Neural progenitor cell (in vitro differentiated cells): Measurements from ENCODE around the gene NAAA. TPM values are rescaled to one million over a fixed set of nuclear protein-coding genes. Genes with fewer than 3 reads are reported as not detected.

Experiments
- DNase-seq: peaks from one replicate; pipeline ENCODE4 v3.0.0-alpha.2; 2016; ENCODE audit warnings: low spot score
- H2AFZ ChIP-seq: fragments of 200-600 bp; sonication (generic); replicated peaks from 2 replicates; pipeline ENCODE4 v1.6.1; 2016; ENCODE audit warnings: antibody characterized with exemption
- H3F3A ChIP-seq: fragments of 200-600 bp; sonication (generic); 2 replicates; pipeline ENCODE4 v1.6.1; 2016; ENCODE audit warnings: antibody characterized with exemption, low read depth
- H3K27ac ChIP-seq: fragments of 200-600 bp; sonication (generic); 2 replicates; pipeline ENCODE4 v1.5.1; 2016; ENCODE audit warnings: mild to moderate bottlenecking
- H3K27me3 ChIP-seq: fragments of 200-600 bp; sonication (generic); 2 replicates; pipeline ENCODE4 v1.6.1; 2016; ENCODE audit warnings: mild to moderate bottlenecking, moderate library complexity
- H3K36me3 ChIP-seq: fragments of 200-600 bp; sonication (generic); 2 replicates; pipeline ENCODE4 v1.5.1; 2016
- H3K4me1 ChIP-seq: fragments of 200-600 bp; sonication (generic); 2 replicates; pipeline ENCODE4 v1.6.1; 2016; ENCODE audit warnings: mixed run types
- H3K4me2 ChIP-seq: fragments of 200-600 bp; sonication (generic); 2 replicates; pipeline ENCODE4 v1.6.1; 2016
- H3K4me3 ChIP-seq: fragments of 200-600 bp; sonication (generic); 2 replicates; pipeline ENCODE4 v1.5.1; 2016
- H3K79me2 ChIP-seq: fragments of 200-600 bp; sonication (generic); 2 replicates; pipeline ENCODE4 v1.6.1; 2016; ENCODE audit warnings: low read depth
- H3K9ac ChIP-seq: fragments of 200-600 bp; sonication (generic); 2 replicates; pipeline ENCODE4 v1.6.1; 2016
- H3K9me3 ChIP-seq: fragments of 200-600 bp; sonication (generic); 2 replicates; pipeline ENCODE4 v1.5.1; 2016; ENCODE audit warnings: low read depth
- H4K20me1 ChIP-seq: fragments of 200-600 bp; sonication (generic); 2 replicates; pipeline ENCODE4 v1.6.1; 2016; ENCODE audit warnings: low read depth
- H3K27ac Mint-ChIP-seq: 3 replicates; pipeline ENCODE4 v1.8.0; 2021; ENCODE audit warnings: mixed read lengths
- H3K27me3 Mint-ChIP-seq: 2 replicates; pipeline ENCODE4 v1.8.0; 2022; ENCODE audit warnings: low read depth, mild to moderate bottlenecking, inconsistent platforms, moderate library complexity, mixed read lengths; ENCODE audit not compliant: insufficient read depth
- H3K36me3 Mint-ChIP-seq: 3 replicates; pipeline ENCODE4 v1.8.0; 2021; ENCODE audit warnings: mixed read lengths
- H3K4me1 Mint-ChIP-seq: 3 replicates; pipeline ENCODE4 v1.8.0; 2021; ENCODE audit warnings: mixed read lengths
- H3K4me3 Mint-ChIP-seq: 3 replicates; pipeline ENCODE4 v1.8.0; 2021; ENCODE audit warnings: mild to moderate bottlenecking, moderate library complexity, mixed read lengths
- H3K9me3 Mint-ChIP-seq: 3 replicates; pipeline ENCODE4 v1.8.0; 2020; ENCODE audit warnings: mixed read lengths
- CTCF ChIP-seq: fragments of 200-600 bp; sonication (generic); IDR thresholded peaks from 2 replicates; pipeline ENCODE4 v1.5.1; 2017; ENCODE audit warnings: antibody characterized with exemption, mild to moderate bottlenecking
- EZH2 ChIP-seq: fragments of 200-600 bp; sonication (generic); IDR thresholded peaks from 2 replicates; pipeline ENCODE4 v1.6.1; 2017; ENCODE audit warnings: antibody characterized with exemption, mild to moderate bottlenecking, moderate library complexity
- EZH2phosphoT487 ChIP-seq: fragments of 200-600 bp; sonication (generic); IDR thresholded peaks from 2 replicates; pipeline ENCODE4 v1.6.1; 2017; ENCODE audit warnings: antibody characterized with exemption
- total RNA-seq: library from RNA; depleted of rRNA; stranded (reverse); fragments of >200 nt; gene quantifications from 2 replicates; pipeline ENCODE4 v1.2.3, GENCODE V29; 2015; ENCODE audit warnings: low replicate concordance

The NAAA gene
- total RNA-seq, 1 donor from 2014 or later: 0.07 TPM

DNA sequence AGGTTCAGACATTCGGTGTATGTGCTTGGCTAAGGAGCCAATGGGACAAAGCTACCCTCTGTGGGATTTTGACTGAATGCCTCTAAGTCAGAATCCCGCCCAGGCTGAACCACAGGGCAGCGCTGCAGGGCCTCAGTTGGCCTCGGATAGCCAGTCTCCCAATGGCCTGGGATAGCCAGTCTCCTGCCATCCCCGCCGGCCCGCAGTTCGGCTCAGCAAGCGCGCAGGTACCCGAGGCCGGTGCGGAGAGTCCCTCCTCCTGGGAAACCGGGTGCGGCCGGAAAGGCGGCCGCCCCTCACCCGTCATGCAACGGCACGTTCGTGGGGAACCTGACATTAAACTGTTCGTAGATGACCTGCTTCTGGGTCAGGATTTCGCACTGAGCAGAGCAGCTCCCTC lies 54.7 kb downstream of the NAAA start:
- no peaks in the 10 kb centered on the region for H3K4me1 ChIP-seq
- H3K27me3 ChIP-seq: no peaks in the 10 kb centered on the region
- no peak overlapping the region for H3K4me2 ChIP-seq
- Mint-ChIP-seq H3K4me1 (peaks cover 7% of the 10 kb centered on the region), H3K9me3 (no peaks in the 10 kb centered on the region), H3K27me3 (peaks cover 4% of the 10 kb centered on the region), H3K4me3 (no peak overlapping the region), H3K36me3 (no peaks in the 10 kb centered on the region), H3K27ac (no peak overlapping the region)
- H3K9me3 ChIP-seq: no peaks in the 10 kb centered on the region
- no peaks in the 10 kb centered on the region for H3F3A ChIP-seq
- TF ChIP-seq EZH2phosphoT487 (no peak), CTCF (no peak), EZH2 (no peak)
- H3K4me3 ChIP-seq: no peak overlapping the region
- no peak overlapping the region for H3K9ac ChIP-seq
- H3K36me3 ChIP-seq: no peaks in the 10 kb centered on the region
- H3K27ac ChIP-seq: no peak overlapping the region
- no peak for DNase-seq
- H4K20me1 ChIP-seq: no peaks in the 10 kb centered on the region
- no peaks in the 10 kb centered on the region for H3K79me2 ChIP-seq
- no peak overlapping the region for H2AFZ ChIP-seq

DNA sequence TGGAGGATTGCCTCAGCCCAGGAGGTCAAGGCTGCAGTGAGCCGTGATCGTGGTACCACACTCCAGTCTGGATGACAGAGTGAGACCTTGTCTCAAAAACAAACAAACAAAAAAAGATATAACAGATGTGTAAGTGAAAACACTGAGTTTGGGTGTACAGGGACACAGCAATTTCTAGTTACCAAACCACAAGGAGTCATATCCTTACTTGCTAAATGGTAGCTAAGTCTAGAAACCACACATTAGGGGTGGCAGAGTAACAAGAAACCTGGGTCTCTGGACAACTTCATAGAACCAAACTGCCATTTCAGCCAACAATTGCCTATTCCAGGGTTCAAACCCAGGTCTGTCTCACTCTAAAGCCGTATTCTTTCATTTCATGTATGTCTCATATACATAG lies 59.3 kb downstream of the NAAA start:
- no peak for TF ChIP-seq CTCF
- TF ChIP-seq EZH2: no peak
- TF ChIP-seq EZH2phosphoT487: no peak
- Histone ChIP-seq H3K4me1 (peaks cover 9% of the 10 kb centered on the region), H3K79me2 (no peaks in the 10 kb centered on the region), H3K9me3 (no peaks in the 10 kb centered on the region), H3K4me2 (no peak overlapping the region), H4K20me1 (no peaks in the 10 kb centered on the region), H3K4me3 (no peak overlapping the region), H3K36me3 (no peaks in the 10 kb centered on the region), H3F3A (peaks cover 5% of the 10 kb centered on the region), H3K27ac (no peak overlapping the region), H3K9ac (no peak overlapping the region), H3K27me3 (no peaks in the 10 kb centered on the region), H2AFZ (no peak overlapping the region)
- Mint-ChIP-seq H3K4me1 (peaks cover 24% of the 10 kb centered on the region), H3K27me3 (no peaks in the 10 kb centered on the region), H3K36me3 (no peaks in the 10 kb centered on the region), H3K27ac (no peak overlapping the region), H3K9me3 (no peaks in the 10 kb centered on the region), H3K4me3 (no peak overlapping the region)
- DNase-seq: no peak

GRCh38 chr4:75880278-75880677 lies 60.5 kb downstream of the NAAA start:
- Histone ChIP-seq H3K4me1 (peaks cover 9% of the 10 kb centered on the region), H4K20me1 (no peaks in the 10 kb centered on the region), H3K79me2 (no peaks in the 10 kb centered on the region), H3K27me3 (no peaks in the 10 kb centered on the region), H3K4me2 (no peak overlapping the region), H3K9ac (no peak overlapping the region), H3K36me3 (no peaks in the 10 kb centered on the region), H3K4me3 (no peak overlapping the region), H3K27ac (no peak overlapping the region), H3K9me3 (no peaks in the 10 kb centered on the region), H2AFZ (no peak overlapping the region), H3F3A (peaks cover 5% of the 10 kb centered on the region)
- DNase-seq: no peak
- peaks cover 6% of the 10 kb centered on the region for H3K27me3 Mint-ChIP-seq
- H3K36me3 Mint-ChIP-seq: no peaks in the 10 kb centered on the region
- H3K27ac Mint-ChIP-seq: no peak overlapping the region
- H3K4me3 Mint-ChIP-seq: no peak overlapping the region
- TF ChIP-seq EZH2phosphoT487 (no peak), CTCF (no peak), EZH2 (no peak)
- H3K9me3 Mint-ChIP-seq: no peaks in the 10 kb centered on the region
- peaks cover 27% of the 10 kb centered on the region for H3K4me1 Mint-ChIP-seq
